ENCODE results near the gene PIH1D1.
"Not testable (repeated sequence)": the region's sequence is repeated elsewhere in the genome, so short reads cannot be mapped to it uniquely, and the experiment has no call there.

PIH1D1 gene

DNA sequence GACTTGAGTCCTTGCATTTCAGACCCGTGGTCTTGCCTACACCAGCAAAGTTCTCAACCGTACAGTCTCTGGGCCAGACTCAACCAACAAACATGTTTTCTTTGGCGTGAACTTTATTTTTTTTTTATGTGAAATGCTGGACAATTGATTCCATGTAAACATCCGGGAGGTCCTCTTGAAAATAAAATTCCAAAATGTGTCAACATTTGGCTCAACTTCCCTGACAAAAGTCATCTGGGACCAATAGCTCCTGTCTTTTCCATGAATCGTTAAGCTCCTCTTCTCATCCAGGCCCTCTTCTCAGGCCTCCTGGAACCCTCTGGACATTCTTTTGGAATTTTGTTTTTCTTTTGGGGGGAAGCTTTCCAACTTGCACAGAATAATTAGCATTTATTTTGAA, 4.2 kb upstream of the PIH1D1 start:
- no peak for DNase-seq (ENCODE audit: low spot score)

DNA sequence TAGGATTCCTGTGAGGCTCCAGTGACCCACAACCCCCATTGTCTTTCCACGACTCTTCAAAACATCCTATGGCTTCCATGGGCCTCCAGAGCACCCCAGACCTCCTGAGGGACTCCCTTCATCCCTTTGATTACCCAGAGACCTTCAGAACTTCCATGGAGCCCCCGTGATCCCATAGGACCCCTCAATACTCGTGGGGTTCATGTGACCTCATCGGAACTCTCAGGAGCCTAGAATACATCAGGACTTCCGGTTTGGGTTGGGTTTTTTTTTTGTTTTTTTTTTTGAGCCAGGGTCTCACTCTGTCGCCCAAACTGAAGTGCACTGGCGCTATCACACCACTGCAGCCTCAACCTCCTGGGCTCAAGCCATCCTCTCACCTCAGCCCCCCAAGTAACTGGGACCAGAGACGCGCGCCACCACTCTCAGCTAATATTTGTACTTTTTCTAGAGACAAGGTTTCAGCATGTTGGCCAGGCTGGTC, 2.2 kb upstream of the PIH1D1 start:
- DNase-seq (ENCODE audit: low spot score), result no peak

DNA sequence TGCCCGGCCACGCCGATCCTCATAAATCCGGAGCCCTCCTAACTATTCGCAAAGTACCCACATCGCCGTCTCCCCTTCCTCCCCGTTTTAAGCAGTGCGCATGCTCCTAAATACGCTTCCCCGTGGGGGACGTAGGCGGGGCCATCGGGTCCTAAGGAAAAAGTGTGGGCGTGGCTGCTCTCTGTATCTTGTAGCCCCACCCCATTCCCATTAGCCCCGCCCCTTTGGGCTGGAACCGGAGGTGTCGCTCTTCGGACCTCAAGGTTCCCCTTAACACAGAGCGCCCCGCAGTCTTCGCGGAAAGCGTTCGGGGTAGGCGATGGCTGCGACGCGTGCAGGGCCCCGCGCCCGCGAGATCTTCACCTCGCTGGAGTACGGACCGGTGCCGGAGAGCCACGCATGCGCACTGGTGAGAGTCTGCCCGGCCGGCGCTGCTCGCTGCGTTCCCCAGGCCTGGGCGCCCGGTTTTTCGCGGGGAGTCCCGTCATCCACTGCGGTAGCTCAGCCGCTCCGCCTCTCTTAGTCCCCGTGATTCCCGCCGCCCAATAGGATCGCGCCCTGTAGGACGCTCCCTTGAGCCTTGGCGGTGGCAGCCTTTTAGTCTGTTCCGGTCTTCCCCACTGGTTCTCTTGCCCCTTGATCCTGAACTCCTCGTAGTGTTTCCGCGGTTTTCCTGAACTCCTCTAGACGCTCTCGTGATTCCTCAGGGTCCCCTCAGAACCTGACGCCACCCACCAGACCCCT, 1.6 kb upstream of the PIH1D1 start, which contains the start of gene ALDH16A1:
Gene ALDH16A1 (plus strand): TSS at position 213 of the 744 bp plus-strand sequence. CDS start 107 bp downstream, at position 320.
- DNase-seq (ENCODE audit: low spot score), result peak; percentile 98

DNA sequence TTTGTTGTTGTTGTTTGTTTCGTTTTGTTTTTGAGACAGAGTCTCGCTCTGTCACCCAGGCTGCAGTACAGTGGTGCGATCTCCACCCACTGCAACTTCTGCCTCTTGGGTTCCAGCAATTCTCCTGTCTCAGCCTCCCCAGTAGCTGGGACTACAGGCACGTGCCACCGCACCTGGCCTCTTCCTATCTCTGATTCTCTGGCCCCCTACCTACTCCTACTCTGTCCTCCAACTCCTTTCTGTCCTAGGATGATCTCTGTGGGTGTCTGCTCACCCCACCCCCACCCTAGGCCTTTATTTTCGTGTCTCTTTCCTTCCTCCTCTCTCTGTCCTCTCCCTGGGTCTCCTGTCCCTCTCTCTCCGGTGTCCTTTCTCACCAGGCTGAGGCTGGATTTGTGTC, 1.2 kb downstream of the PIH1D1 start:
- no peak for DNase-seq (ENCODE audit: low spot score)

DNA sequence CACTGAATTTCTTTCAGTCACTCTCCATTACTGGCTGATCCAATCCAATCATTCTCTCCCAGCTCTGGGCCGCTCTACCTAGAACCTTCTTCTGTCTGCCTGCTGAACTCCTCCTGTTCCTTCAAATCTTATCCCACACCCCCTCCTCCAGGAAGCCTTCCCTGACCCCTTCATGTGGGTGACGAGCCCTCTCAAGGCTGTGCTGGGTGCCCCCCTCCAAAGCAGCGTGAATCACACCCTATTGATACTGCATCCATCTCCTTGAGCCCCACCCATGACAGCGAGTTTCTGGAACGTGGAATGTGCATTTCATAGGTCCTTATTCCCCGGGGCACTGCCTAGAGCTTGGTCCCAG, 3.2 kb downstream of the PIH1D1 start:
- DNase-seq (ENCODE audit: low spot score), result no peak

DNA sequence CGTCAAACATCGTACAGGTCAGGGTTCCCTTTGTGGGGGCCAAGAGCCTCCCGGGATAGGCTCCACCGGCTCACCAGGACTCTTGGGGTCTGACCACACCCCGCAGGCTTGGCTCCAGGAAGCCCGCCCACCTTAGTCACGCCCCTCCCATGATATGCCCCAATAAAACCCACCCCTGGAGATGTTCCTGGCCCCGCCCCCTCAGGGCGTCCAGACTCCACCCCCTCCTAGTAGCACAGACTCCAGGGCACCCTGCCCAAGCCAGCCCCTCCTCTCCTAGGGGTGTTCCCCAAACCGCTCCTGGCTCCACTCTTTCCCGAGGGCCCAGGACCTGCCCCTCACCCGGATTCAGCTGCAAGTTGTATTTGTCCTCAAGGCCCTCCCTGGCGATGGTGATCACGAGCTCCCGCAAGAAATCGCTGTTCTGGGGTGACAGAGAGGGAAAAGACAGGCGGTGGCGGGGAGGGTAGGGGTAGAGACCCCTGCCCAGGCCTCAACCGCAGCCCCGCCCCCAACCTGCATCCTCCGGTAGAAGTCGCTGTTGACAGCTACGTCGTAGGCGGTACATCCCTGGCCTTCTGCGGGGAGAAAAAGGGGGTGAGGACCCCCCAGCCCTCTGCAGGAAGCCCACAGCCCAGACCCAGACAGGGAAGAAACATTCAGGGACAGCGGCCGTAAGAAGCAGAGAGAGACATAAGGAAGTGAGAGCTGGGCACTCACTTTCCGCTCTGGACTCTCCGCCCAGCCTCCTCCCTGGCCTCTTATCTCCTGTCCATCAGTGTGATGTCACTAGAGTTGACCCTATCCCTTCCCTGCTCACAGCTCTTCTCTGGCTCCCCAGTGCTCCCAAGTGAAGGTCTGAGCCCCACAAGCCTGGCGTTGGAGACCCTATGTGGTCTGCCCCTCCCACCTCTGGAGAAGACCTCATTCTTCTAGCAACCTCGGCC, 3.9 kb downstream of the PIH1D1 start:
- DNase-seq (ENCODE audit: low spot score), result peak; percentile 70

DNA sequence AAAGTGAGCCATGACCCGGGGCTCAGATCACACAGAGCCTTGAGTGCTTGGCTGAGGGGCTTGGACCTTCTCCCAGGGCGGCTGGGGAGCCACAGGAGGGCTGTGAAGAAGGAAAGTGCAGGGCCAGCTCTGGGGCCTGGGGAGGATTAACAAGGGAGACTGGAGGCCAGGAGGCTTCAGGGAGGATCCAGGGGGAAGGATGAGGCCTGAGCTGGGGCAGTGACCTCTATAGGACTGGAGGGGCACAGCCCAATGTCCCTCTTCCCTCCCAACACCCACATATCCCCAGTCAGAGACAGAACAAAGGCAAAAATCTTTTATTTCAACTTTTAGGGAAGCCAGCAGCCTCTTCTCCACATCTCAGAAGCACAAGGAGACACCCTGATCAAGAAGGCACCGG, 5.6 kb downstream of the PIH1D1 start:
- no peak for DNase-seq (ENCODE audit: low spot score)

DNA sequence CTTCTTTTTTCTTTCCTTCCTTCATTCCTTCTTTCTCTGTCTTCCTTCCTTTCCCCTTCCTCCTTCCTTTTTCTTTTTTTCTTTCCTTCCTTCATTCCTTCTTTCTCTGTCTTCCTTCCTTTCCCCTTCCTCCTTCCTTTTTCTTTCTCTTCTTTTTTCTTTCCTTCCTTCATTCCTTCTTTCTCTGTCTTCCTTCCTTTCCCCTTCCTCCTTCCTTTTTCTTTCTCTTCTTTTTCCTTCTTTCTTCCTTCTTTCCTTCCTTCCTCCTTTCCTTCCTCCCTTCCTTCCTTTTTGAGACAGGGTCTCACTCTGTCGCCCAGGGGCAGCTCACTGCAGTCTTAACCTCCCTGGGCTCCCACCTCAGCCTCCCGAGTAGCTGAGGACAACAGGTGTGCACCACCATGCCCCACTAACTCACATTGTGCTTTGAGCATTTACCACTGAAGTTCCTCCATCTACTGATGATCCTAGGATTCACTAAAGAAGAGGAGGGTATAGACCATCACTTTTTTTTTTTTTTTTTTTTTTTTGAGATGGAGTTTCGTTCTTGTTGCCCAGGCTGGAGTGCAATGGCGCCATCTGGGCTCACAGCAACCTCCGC, 7.4 kb downstream of the PIH1D1 start:
- not testable (repeated sequence) for DNase-seq (ENCODE audit: low spot score)

DNA sequence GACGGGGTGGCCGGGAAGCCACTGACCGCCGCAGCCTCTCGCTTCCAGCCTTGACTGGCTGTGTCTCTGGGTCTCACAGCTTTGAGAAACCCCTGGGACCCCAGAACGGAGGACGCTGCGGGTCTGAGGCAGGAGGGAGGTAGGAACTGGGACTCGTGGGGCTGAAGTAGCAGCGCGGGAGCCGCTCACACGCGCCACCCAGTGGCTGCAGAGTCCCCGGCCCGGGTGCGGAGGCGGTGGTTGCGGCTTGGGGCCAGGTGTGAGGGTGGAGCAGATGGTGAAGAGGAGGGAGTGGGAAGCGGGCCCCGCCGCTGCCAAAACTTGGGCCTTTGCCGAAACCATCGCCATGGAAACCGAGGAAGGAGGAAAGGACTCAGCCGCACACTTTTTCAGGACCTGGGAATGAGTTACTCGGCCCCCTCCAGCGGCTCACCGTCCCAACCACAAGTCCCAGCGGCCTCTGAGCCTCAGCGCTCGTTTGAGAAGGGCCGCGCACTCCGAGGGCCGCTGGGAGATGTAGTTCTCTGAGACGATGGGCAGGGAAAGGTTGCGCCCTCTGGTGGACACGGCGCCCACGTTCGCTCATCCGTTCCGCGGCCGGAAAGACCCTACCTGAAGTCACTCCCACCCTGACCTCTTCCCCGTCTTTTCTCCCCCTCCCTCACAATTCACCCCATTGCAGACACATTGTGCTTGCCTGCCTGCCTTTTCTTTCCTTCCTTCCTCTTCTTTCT, 8.1 kb downstream of the PIH1D1 start:
- peak; percentile 94 for DNase-seq (ENCODE audit: low spot score)

DNA sequence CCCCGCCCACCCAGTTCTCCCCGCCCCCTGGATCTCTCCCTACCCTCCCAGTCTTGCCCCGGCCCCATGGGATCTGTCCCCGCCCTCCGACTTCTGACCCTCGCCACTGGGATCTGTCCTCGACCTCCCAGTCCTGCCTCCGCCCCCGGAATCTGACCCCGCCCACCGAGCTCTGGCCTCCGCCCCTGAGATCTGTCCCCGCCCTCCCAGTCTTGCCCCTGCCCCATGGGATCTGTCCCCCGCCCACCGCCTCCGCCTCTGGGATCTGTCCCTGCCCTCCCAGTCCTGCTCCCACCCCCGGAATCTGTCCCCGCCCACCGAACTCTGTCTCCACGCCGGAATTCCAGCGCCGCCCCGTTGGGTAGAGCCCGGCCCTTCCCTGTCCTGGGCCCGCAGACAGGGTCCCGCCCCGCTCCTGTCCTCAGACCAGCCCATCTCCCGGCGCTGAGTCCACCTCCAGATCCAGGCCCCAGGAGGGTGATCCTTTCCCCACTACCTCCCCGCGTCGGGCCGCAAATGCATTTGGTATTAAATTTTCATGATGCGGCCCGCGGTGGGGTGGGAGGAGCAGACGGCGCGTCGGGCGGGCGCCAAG, 8.7 kb downstream of the PIH1D1 start:
- peak; percentile 55 for DNase-seq (ENCODE audit: low spot score)

DNA sequence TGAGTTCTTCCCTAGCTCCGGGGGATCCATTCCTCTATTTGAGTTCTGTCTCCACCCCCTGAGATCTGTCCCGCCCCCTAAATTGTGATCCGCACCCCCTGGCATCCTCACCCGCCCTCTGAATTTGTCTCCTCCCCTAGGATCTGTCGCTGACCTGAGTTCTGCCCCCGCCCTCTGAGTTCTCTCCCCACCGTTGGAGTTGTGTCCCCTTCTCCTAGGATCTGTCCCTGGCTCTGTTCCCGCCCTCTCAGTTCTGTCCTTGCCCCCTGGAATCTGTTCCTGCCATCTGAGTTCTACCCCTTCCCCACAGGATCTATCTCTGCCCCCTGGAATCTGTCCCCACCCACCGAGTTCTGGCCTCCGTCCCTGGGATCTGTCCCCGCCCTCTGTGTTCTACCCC, 9.3 kb downstream of the PIH1D1 start:
- DNase-seq (ENCODE audit: low spot score), result no peak

DNA sequence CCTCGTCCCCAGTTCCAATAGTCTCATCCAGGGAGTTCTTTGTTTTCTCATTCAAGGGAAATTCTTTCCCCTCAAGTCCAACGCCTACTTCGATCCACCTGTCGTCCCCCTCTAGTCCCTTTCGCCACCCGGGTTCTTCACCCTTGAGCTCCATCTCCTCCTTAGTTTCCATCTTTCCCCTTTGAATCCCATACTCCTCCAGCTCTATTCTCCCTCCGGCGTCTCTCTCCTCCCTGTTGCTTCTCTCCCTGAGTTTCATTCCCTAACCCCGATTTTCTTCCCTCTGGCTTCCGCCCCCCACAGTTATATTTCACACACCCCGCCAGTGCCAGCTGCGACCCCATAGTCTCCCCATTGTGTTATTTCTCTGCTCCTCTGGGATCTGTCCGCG, 9.7 kb downstream of the PIH1D1 start:
- DNase-seq (ENCODE audit: low spot score), result no peak

DNA sequence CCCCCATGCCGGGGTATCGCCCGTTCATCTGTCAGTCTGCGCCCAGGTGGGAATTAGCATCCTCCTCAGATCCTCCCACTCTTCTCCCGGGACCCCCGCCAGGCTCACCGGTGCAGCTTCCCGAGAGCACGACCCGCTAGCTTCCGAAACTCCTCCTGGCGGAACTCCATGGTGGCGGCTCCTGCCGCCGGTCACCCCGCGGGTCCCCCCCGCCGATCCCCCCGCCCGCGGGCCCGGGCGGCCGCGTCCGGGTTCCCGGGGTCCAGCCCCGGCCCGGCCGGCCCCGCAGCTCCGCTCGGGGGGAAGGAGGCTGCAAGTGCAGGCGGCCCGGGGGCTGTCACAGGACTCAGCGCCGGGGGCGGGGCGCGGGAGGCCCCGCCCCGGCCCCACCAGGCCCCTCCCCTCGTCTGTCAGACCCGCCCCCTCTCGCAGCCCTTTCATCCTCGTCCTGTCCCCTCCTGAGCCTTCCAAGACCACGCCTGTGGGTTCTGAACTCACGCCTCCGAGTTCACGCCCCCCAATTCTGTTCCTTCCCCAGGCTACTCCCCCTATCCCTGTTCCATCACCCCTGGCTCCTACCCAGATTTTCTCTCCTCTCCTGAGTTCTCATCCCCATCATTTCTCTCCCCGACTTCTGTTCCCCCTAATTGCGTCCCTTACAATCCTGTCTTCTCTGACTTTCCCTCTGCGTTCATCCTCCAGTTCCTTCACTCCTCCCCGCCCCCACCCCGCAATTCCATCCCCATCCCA, 10.2 kb downstream of the PIH1D1 start, which contains the start of gene SLC17A7:
Gene SLC17A7 (minus strand): TSS at position 318 of the 750 bp plus-strand sequence. CDS start 148 bp downstream, at position 170.
- DNase-seq (ENCODE audit: low spot score), result no peak

DNA sequence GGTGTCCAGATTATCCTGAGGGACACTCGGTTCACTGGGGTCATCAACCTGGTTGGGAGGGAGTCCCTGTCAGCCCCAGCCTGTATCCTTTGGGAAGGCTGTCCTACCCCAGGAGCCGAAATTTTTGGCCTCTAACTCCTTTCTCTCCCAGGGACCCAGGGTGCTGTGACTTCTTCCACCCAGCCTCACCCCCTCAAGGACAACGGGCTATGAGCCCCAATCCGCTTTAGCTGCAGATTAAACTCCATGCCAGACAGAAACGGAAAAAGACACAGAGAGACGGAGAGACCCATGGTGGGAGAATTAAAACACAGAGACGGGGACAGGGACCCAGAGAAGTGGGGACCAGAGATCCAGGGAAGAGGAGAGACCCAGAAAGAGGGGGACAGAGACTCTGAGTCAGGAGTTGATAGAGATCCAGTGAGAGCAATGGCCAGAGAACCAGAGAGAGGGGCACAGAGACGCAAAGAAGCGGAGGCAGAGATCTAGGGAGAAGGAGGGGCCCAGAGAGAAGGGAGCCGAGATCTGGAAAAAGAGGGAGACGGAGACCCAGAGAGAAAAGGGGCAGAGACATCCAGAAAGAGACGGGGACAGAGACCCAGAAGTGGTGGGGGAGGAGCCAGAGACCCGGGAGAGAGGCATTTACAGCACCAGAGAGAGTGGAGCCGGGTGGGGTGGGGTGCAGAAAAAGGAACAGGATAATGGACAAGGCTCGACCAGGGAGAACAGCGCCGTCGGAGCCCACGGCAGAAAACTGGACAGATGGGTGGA, 11.0 kb downstream of the PIH1D1 start:
- no peak for DNase-seq (ENCODE audit: low spot score)

DNA sequence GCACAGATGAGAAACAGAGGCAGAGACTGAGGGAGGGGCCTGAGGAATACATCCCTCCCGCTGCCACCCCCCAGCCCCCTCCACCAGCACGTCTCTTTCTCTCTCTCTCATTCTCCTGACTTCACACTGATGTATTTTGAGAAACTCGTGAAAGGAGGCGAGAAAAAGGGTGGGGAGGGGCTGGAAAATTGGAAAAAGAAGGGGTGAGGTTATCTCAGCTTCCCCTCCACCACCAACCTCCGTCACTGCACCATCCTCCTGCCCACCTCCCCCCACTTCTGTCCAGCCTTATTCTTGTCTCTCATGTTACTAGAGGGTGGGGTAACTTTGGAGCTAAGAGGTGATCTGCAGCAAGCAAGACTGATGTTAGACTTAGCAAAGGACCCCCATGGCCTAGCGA, 11.8 kb downstream of the PIH1D1 start:
- no peak for DNase-seq (ENCODE audit: low spot score)

DNA sequence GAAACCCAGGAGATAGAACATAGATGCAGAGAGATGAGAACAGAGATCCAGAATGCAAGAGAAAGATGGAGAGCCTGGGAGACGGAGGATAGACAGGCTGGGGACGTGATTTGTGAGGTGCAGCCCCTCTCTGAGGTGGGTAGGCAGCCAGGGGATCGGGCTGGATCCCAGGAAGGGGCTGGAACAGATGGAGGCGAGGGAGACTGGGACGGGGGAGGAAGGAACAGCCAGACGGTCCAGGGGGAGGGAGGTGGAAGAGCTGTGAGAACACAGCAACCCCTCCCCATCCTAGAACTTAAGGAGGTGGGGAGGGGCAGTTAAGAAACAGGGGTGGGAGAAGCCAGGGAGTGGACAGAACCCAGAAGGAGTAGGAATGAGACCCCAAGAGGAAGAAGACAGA, 13.4 kb downstream of the PIH1D1 start:
- DNase-seq (ENCODE audit: low spot score), result no peak

DNA sequence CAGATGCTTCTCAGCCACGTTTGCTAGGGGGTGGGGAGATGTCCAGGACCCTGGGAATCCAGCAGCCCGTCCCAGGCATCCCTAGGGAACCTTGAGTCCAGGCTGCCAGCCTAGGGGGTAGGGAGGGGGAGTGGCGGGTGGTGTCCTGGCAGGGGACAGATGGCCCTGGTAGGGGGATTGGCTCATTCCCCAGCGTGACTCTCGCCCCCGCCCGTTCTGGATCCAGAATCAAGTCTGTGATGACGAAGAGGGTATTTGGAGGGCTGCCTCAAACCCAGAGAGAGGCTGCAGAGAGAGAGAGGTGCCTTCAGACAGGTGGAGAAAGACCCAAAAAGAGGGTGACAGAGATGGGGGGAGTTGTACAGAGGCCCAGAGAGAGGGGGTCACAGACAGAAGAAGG, 14.4 kb downstream of the PIH1D1 start:
- DNase-seq (ENCODE audit: low spot score), result no peak

DNA sequence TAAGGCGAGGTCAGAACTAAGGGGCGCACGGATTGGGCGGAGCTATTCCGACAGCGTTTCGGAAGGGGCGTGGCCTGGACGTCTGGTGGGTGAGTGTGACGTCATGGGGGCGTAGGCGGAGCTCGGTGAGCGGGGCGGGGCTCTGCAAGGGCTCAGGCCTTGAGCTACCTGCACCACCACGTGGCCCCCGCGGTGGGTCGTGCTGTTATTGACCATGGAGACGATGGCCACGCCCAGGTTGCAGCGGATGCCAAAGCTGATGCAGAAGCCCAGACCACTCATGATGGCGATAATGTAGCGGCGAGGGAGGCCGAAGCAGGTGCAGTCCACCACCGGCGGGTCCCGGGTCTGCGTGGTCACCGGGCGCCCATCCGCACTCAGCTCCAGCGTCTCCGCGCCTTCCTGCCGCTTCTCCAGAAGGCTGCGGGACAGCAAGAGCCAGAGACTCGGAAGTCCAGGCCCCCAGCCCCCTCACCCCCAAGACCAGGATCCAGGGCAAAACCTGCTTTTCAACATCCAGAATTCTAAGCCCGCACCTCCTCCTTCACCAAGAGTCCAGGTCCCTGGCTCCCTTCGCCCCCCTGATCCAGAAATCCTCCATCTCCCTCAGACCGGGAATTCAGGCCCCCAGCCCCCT, 15.1 kb downstream of the PIH1D1 start:
- DNase-seq (ENCODE audit: low spot score), result peak; percentile 63

DNA sequence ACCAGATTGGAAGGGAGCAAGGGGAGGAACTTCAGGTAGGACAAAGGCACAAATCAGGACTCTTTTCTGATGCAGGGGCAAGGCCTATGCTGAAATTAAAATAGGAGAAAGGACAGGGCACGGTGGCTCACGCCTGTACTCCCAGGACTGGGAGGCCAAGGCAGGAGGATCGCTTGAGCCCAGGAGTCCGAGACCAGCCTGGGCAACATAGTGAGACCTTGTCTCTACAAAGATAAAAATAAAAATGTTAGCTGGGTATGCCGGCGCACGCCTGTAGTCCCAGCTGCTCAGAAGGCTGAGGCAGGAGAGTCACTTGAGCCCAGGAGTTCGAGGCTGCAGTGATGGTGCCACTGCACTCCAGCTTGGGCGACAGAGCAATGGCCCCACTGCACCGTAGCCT, 15.9 kb downstream of the PIH1D1 start:
- no peak for DNase-seq (ENCODE audit: low spot score)
